NCI-H345 treated with DMSO at 0.1 percent for 48 hours (cell line): ENCODE results near the gene EFNB3.

Experiments
- DNase-seq: peaks from one replicate; lab custom pipeline; 2025; ENCODE audit not compliant: unreplicated experiment; lab: John Stamatoyannopoulos, UW

EFNB3 gene

GRCh38 chr17:7704601-7705268, at the start of gene EFNB3:
EFNB3 (plus strand) TSS chr17:7705202; CDS start chr17:7705599, 397 bp downstream.
- DNase-seq: peak; percentile 23

GRCh38 chr17:7655541-7655840, 49.5 kb upstream of the EFNB3 start:
- DNase-seq: no peak

- no peak for DNase-seq
Measured at GRCh38 chr17:7656958-7657609, 47.9 kb upstream of the EFNB3 start.

- no peak for DNase-seq
Measured at GRCh38 chr17:7667656-7668406, 37.2 kb upstream of the EFNB3 start.

- no peak for DNase-seq
Measured at GRCh38 chr17:7668482-7668881, 36.5 kb upstream of the EFNB3 start.

- no peak for DNase-seq
Measured at GRCh38 chr17:7673239-7673638, 31.8 kb upstream of the EFNB3 start.

GRCh38 chr17:7674934-7675333, 30.1 kb upstream of the EFNB3 start:
- no peak for DNase-seq

GRCh38 chr17:7676533-7676932, 28.5 kb upstream of the EFNB3 start:
- DNase-seq: no peak

- DNase-seq: no peak
Measured at GRCh38 chr17:7677388-7678067, 27.5 kb upstream of the EFNB3 start.

- DNase-seq: no peak
Measured at GRCh38 chr17:7684851-7685532, 20.0 kb upstream of the EFNB3 start.

GRCh38 chr17:7685533-7686221, 19.3 kb upstream of the EFNB3 start:
- no peak for DNase-seq

GRCh38 chr17:7686222-7687071, 18.6 kb upstream of the EFNB3 start:
- DNase-seq: peak; percentile 84

- DNase-seq: peak; percentile 49
Measured at GRCh38 chr17:7687072-7687907, 17.7 kb upstream of the EFNB3 start, which contains the start of gene TP53. TP53 (minus strand) TSS chr17:7687490; CDS start chr17:7676594, 10,896 bp downstream.

- peak; percentile 89 for DNase-seq
Measured at GRCh38 chr17:7687908-7688807, 16.8 kb upstream of the EFNB3 start, which contains the start of gene WRAP53. WRAP53 (plus strand) TSS chr17:7688477; CDS start chr17:7688649, 172 bp downstream.

- DNase-seq: no peak
Measured at GRCh38 chr17:7688808-7689316, 16.1 kb upstream of the EFNB3 start.

- no peak for DNase-seq
Measured at GRCh38 chr17:7695586-7695985, 9.4 kb upstream of the EFNB3 start.
